OCI-LY3 (cell line): ENCODE results near the gene LRRC4.

Source experiments
- H2AFZ ChIP-seq: fragments of 200-600, 300-600 bp; shearing (Covaris generic); 2 replicates; pipeline ENCODE4 v1.6.0; 2014; ENCODE audit warnings: antibody characterized with exemption, low read depth, low read length
- H3K27ac ChIP-seq: fragments of 200-600, 300-600 bp; sonication (generic); 2 replicates; pipeline ENCODE4 v1.5.1; 2014; ENCODE audit warnings: mild to moderate bottlenecking, low read length, moderate library complexity, mixed read lengths
- H3K27me3 ChIP-seq: fragments of 200-600, 300-600 bp; sonication (generic); 2 replicates; pipeline ENCODE4 v1.6.1; 2014; ENCODE audit warnings: low read depth, low read length, mixed read lengths
- H3K36me3 ChIP-seq: fragments of 200-600, 300-600 bp; sonication (generic); replicated peaks from 2 replicates; pipeline ENCODE3; 2014; ENCODE audit warnings: low read depth, low read length, mixed read lengths
- H3K4me1 ChIP-seq: fragments of 300-600, 200-600 bp; sonication (generic); 2 replicates; pipeline ENCODE4 v1.6.1; 2014; ENCODE audit warnings: low read length, mixed read lengths
- H3K4me2 ChIP-seq: fragments of 200-600, 300-600 bp; sonication (generic); 2 replicates; pipeline ENCODE4 v1.6.1; 2014; ENCODE audit warnings: low read length, mixed read lengths
- H3K4me3 ChIP-seq: fragments of 300-600, 200-600 bp; sonication (generic); 2 replicates; pipeline ENCODE4 v1.5.1; 2014; ENCODE audit warnings: antibody characterized with exemption, mild to moderate bottlenecking, low read length, moderate library complexity
- H3K79me2 ChIP-seq: fragments of 300-600, 200-600 bp; shearing (Covaris generic); 2 replicates; pipeline ENCODE4 v1.6.1; 2014; ENCODE audit warnings: mild to moderate bottlenecking, low read length, mixed read lengths
- H3K9ac ChIP-seq: fragments of 300-600, 200-600 bp; shearing (Covaris generic); 2 replicates; pipeline ENCODE4 v1.6.0; 2014; ENCODE audit warnings: mild to moderate bottlenecking, low read length, moderate library complexity
- H3K9me3 ChIP-seq: fragments of 200-600, 300-600 bp; shearing (Covaris generic); 2 replicates; pipeline ENCODE4 v1.6.1; 2014; ENCODE audit warnings: low read length, mixed read lengths; ENCODE audit not compliant: insufficient read depth
- H4K20me1 ChIP-seq: fragments of 200-600, 300-600 bp; sonication (generic); 2 replicates; pipeline ENCODE4 v1.6.1; 2016; ENCODE audit warnings: low read length, mixed read lengths; ENCODE audit not compliant: insufficient read depth
- CTCF ChIP-seq: fragments of 200-600, 300-600 bp; sonication (generic); IDR thresholded peaks from 2 replicates; pipeline ENCODE4 v1.5.1; 2014; ENCODE audit warnings: antibody characterized with exemption, low read length, low read depth
- EZH2phosphoT487 ChIP-seq: fragments of 200-600 bp; shearing (Covaris generic); IDR thresholded peaks from 2 replicates; pipeline ENCODE4 v1.6.1; 2018; ENCODE audit warnings: antibody characterized with exemption, mixed run types, low read depth

Gene LRRC4

GRCh38 chr7:128006550-128007302, 24.5 kb downstream of the LRRC4 start:
- Histone ChIP-seq H3K79me2 (peaks cover 35% of the 10 kb centered on the region), H3K4me3 (no peak overlapping the region), H3K36me3 (peaks cover 27% of the 10 kb centered on the region), H3K4me2 (no peak overlapping the region), H3K9me3 (no peaks in the 10 kb centered on the region), H4K20me1 (peaks cover 52% of the 10 kb centered on the region), H3K27ac (no peak overlapping the region), H3K9ac (no peak overlapping the region), H3K27me3 (no peaks in the 10 kb centered on the region), H2AFZ (no peak overlapping the region), H3K4me1 (peaks cover 39% of the 10 kb centered on the region)
- TF ChIP-seq EZH2phosphoT487: no peak
- no peak for TF ChIP-seq CTCF

- Histone ChIP-seq H3K4me2 (no peak overlapping the region), H3K4me3 (no peak overlapping the region), H3K27ac (no peak overlapping the region), H3K9ac (no peak overlapping the region), H2AFZ (no peak overlapping the region), H3K79me2 (peaks cover 35% of the 10 kb centered on the region), H3K36me3 (peaks cover 32% of the 10 kb centered on the region), H3K27me3 (no peaks in the 10 kb centered on the region), H4K20me1 (peaks cover 52% of the 10 kb centered on the region), H3K9me3 (no peaks in the 10 kb centered on the region), H3K4me1 (peaks cover 45% of the 10 kb centered on the region)
- TF ChIP-seq EZH2phosphoT487: no peak
- TF ChIP-seq CTCF: no peak
Observed at GRCh38 chr7:128005759-128006159, 25.5 kb downstream of the LRRC4 start.

GRCh38 chr7:128005117-128005516, 26.1 kb downstream of the LRRC4 start:
- TF ChIP-seq EZH2phosphoT487 (no peak), CTCF (no peak)
- Histone ChIP-seq H3K27me3 (no peaks in the 10 kb centered on the region), H3K36me3 (peaks cover 35% of the 10 kb centered on the region), H2AFZ (no peak overlapping the region), H4K20me1 (peaks cover 50% of the 10 kb centered on the region), H3K4me3 (no peak overlapping the region), H3K4me2 (peak overlapping the region; percentile 65), H3K9me3 (no peaks in the 10 kb centered on the region), H3K27ac (no peak overlapping the region), H3K9ac (no peak overlapping the region), H3K4me1 (peaks cover 48% of the 10 kb centered on the region), H3K79me2 (peaks cover 35% of the 10 kb centered on the region)

- no peaks in the 10 kb centered on the region for H3K9me3 ChIP-seq
- no peak overlapping the region for H3K4me3 ChIP-seq
- TF ChIP-seq EZH2phosphoT487 (no peak), CTCF (no peak)
- no peak overlapping the region for H2AFZ ChIP-seq
- peaks cover 54% of the 10 kb centered on the region for H4K20me1 ChIP-seq
- peak overlapping the region; percentile 65 for H3K4me2 ChIP-seq
- no peaks in the 10 kb centered on the region for H3K27me3 ChIP-seq
- H3K36me3 ChIP-seq: peaks cover 37% of the 10 kb centered on the region
- peaks cover 35% of the 10 kb centered on the region for H3K79me2 ChIP-seq
- H3K9ac ChIP-seq: no peak overlapping the region
- no peak overlapping the region for H3K27ac ChIP-seq
- H3K4me1 ChIP-seq: peaks cover 48% of the 10 kb centered on the region
Observed at GRCh38 chr7:128004623-128005022, 26.6 kb downstream of the LRRC4 start.
